PC-3 (cell line): ENCODE data around the gene TROAP. TPM values are rescaled to one million over a fixed set of nuclear protein-coding genes. Genes with fewer than 3 reads are reported as not detected.

Experiments
- ATAC-seq: fragments of 200-7000 bp; cut with Tn5 transposase; 2 replicates; pipeline ENCODE4 v1.9.1; 2020; ENCODE audit warnings: mild to moderate bottlenecking, moderate library complexity
- BruUV-seq: library from RNA; stranded (reverse); fragments of 400-500 nt; replicated peaks from 2 replicates; lab custom pipeline; 2021; lab: Mats Ljungman, UMichigan
- CTCF ChIA-PET: fragments of 300-600 bp; sonication (Branson Sonifier 250); formaldehyde crosslinking; loops from one replicate; lab custom pipeline; 2022; ENCODE audit warnings: antibody characterized with exemption; lab: Charles Lee
- POLR2A ChIA-PET: fragments of 300-600 bp; sonication (Branson Sonifier 250); formaldehyde crosslinking; loops from one replicate; lab custom pipeline; 2022; ENCODE audit warnings: antibody characterized with exemption; ENCODE audit not compliant: unreplicated experiment; lab: Charles Lee
- DNase-seq: peaks from one replicate; pipeline ENCODE4 v3.0.0-alpha.2; 2015
- H2AFZ ChIP-seq: fragments of 300-600 bp; sonication (generic); 2 replicates; pipeline ENCODE4 v1.6.0; 2016; ENCODE audit warnings: antibody characterized with exemption, low read length
- H3F3A ChIP-seq: fragments of 300-600 bp; sonication (generic); one replicate; pipeline ENCODE4 v1.6.0; 2017; ENCODE audit warnings: antibody characterized with exemption, low read length, control low read depth, mild to moderate bottlenecking; ENCODE audit not compliant: unreplicated experiment
- H3K27ac ChIP-seq: fragments of 300-600 bp; sonication (generic); 2 replicates; pipeline ENCODE4 v1.5.1; 2016; ENCODE audit warnings: mild to moderate bottlenecking, low read length
- H3K27me3 ChIP-seq: fragments of 300-600 bp; sonication (generic); 2 replicates; pipeline ENCODE4 v1.6.1; 2016; ENCODE audit warnings: low read length, mixed read lengths
- H3K36me3 ChIP-seq: fragments of 300-600 bp; sonication (generic); 2 replicates; pipeline ENCODE4 v1.6.1; 2016; ENCODE audit warnings: low read depth, mixed run types, low read length, mixed read lengths
- H3K4me1 ChIP-seq: fragments of 300-600 bp; sonication (generic); 2 replicates; pipeline ENCODE4 v1.5.1; 2016; ENCODE audit warnings: low read length; ENCODE audit not compliant: insufficient read depth
- H3K4me2 ChIP-seq: fragments of 300-600 bp; sonication (generic); 2 replicates; pipeline ENCODE4 v1.6.0; 2016; ENCODE audit warnings: low read length
- H3K4me3 ChIP-seq: fragments of 300-600 bp; sonication (generic); 2 replicates; pipeline ENCODE4 v1.5.1; 2016; ENCODE audit warnings: mild to moderate bottlenecking, low read length, mixed read lengths
- H3K79me2 ChIP-seq: fragments of 300-600 bp; sonication (generic); 2 replicates; pipeline ENCODE4 v1.6.1; 2017; ENCODE audit warnings: low read length, mixed read lengths
- H3K9ac ChIP-seq: fragments of 300-600 bp; sonication (generic); 2 replicates; pipeline ENCODE4 v1.6.0; 2016; ENCODE audit warnings: mild to moderate bottlenecking, low read length
- H3K9me2 ChIP-seq: fragments of 300-600 bp; sonication (generic); replicated peaks from 2 replicates; pipeline ENCODE4 v1.6.1; 2016; ENCODE audit warnings: mixed run types, low read length, mixed read lengths
- H3K9me3 ChIP-seq: fragments of 300-600 bp; sonication (generic); 2 replicates; pipeline ENCODE4 v1.6.1; 2016; ENCODE audit warnings: low read length, mixed read lengths
- H4K20me1 ChIP-seq: fragments of 300-600 bp; sonication (generic); 2 replicates; pipeline ENCODE4 v1.6.1; 2016; ENCODE audit warnings: low read length, mixed read lengths
- EZH2 ChIP-seq: fragments of 300-600 bp; sonication (generic); IDR thresholded peaks from one replicate; pipeline ENCODE4 v1.6.1; 2017; ENCODE audit warnings: antibody characterized with exemption, mild to moderate bottlenecking, low read length; ENCODE audit not compliant: unreplicated experiment
- EZH2phosphoT487 ChIP-seq: fragments of 300-600 bp; sonication (generic); IDR thresholded peaks from 2 replicates; pipeline ENCODE4 v1.6.1; 2018; ENCODE audit warnings: mild to moderate bottlenecking, antibody characterized with exemption, low read length, borderline replicate concordance
- intact Hi-C: fragments of 100-400 bp; cut with micrococcal nuclease; formaldehyde crosslinking; loops from 2 replicates; pipeline ENCODE4 v1.9.0; 2023
- total RNA-seq: library from RNA; depleted of rRNA; stranded (reverse); fragments of >200 nt; gene quantifications from 2 replicates; pipeline ENCODE4 v1.2.3, GENCODE V29; 2014
- TF ChIP-seq, protein P1 (sequence below): fragments of 300-600 bp; sonication (generic); conservative IDR thresholded peaks from 2 replicates; pipeline ENCODE4 v1.5.1; 2017; ENCODE audit warnings: antibody characterized with exemption, low read depth, mild to moderate bottlenecking, low read length

The TROAP gene
- total RNA-seq, 1 experiment from 2014 or later: 103 TPM

GRCh38 chr12:49284672-49285071 is 38.4 kb upstream of the TROAP start:
- Histone ChIP-seq H3K4me2 (no peak overlapping the region), H3F3A (no peaks in the 10 kb centered on the region), H3K9me3 (no peaks in the 10 kb centered on the region), H3K27me3 (no peaks in the 10 kb centered on the region), H3K36me3 (no peaks in the 10 kb centered on the region), H2AFZ (no peak overlapping the region), H4K20me1 (no peaks in the 10 kb centered on the region), H3K79me2 (no peaks in the 10 kb centered on the region), H3K9me2 (no peaks in the 10 kb centered on the region), H3K4me1 (peaks cover 7% of the 10 kb centered on the region), H3K9ac (no peak overlapping the region), H3K4me3 (no peak overlapping the region), H3K27ac (no peak overlapping the region)
- ChIA-PET CTCF (interaction anchor here (1.0 kb wide), 1 partner anchor 14 kb away, joined by 4 read pairs; no protein-coding TSS in a partner anchor), POLR2A (interaction anchor here (0.7 kb wide), 1 partner anchor 9 kb away, joined by 5 read pairs; no protein-coding TSS in a partner anchor)
- BruUV-seq: no TSS peak
- intact Hi-C loops: loop anchor here (10.0 kb wide), 1 partner anchor 230 kb away; no protein-coding TSS in a partner anchor
- DNase-seq (no peak), ATAC-seq (no peak)
- TF ChIP-seq, protein P1, sequence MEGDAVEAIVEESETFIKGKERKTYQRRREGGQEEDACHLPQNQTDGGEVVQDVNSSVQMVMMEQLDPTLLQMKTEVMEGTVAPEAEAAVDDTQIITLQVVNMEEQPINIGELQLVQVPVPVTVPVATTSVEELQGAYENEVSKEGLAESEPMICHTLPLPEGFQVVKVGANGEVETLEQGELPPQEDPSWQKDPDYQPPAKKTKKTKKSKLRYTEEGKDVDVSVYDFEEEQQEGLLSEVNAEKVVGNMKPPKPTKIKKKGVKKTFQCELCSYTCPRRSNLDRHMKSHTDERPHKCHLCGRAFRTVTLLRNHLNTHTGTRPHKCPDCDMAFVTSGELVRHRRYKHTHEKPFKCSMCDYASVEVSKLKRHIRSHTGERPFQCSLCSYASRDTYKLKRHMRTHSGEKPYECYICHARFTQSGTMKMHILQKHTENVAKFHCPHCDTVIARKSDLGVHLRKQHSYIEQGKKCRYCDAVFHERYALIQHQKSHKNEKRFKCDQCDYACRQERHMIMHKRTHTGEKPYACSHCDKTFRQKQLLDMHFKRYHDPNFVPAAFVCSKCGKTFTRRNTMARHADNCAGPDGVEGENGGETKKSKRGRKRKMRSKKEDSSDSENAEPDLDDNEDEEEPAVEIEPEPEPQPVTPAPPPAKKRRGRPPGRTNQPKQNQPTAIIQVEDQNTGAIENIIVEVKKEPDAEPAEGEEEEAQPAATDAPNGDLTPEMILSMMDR: no peak

GRCh38 chr12:49287876-49288275 is 35.2 kb upstream of the TROAP start:
- Histone ChIP-seq H4K20me1 (no peaks in the 10 kb centered on the region), H3K9me2 (no peaks in the 10 kb centered on the region), H3K4me1 (no peaks in the 10 kb centered on the region), H3F3A (no peaks in the 10 kb centered on the region), H3K9me3 (no peaks in the 10 kb centered on the region), H3K4me3 (no peak overlapping the region), H3K27me3 (no peaks in the 10 kb centered on the region), H3K4me2 (no peak overlapping the region), H2AFZ (no peak overlapping the region), H3K79me2 (no peaks in the 10 kb centered on the region), H3K36me3 (no peaks in the 10 kb centered on the region), H3K27ac (no peak overlapping the region), H3K9ac (no peak overlapping the region)
- DNase-seq (no peak), ATAC-seq (no peak; the same call in 1 of the 2 replicates)
- no TSS peak for BruUV-seq
- ChIA-PET POLR2A (no interaction called here), CTCF (interaction anchor here (1.2 to 1.9 kb wide), 2 partner anchors 9 to 60 kb away, joined by 4 to 9 read pairs; no protein-coding TSS in a partner anchor)
- no peak for TF ChIP-seq EZH2phosphoT487
- no peak for TF ChIP-seq EZH2
- TF ChIP-seq, protein P1: no peak
- intact Hi-C loops: loop anchor here (2.0 to 10.0 kb wide), 2 partner anchors 49 to 227 kb away; partner anchors contain the start of gene C1QL4

GRCh38 chr12:49288412-49288853 is 34.6 kb upstream of the TROAP start:
- ATAC-seq (peak; percentile 49; the same call in 1 of the 2 replicates), DNase-seq (peak; percentile 74)
- no peak overlapping the region for H3K9ac ChIP-seq
- no peaks in the 10 kb centered on the region for H4K20me1 ChIP-seq
- no peak overlapping the region for H3K27ac ChIP-seq
- intact Hi-C loops: loop anchor here (2.0 to 10.0 kb wide), 2 partner anchors 48 to 226 kb away; partner anchors contain the start of gene C1QL4
- CTCF ChIA-PET: interaction anchor here (0.5 to 1.9 kb wide), 6 partner anchors 9 to 265 kb away, joined by 3 to 9 read pairs (median 5); partner anchors contain the start of gene SPATS2
- H3K9me2 ChIP-seq: no peaks in the 10 kb centered on the region
- no peaks in the 10 kb centered on the region for H3K79me2 ChIP-seq
- no TSS peak for BruUV-seq
- H3K27me3 ChIP-seq: no peaks in the 10 kb centered on the region
- H3K4me2 ChIP-seq: no peak overlapping the region
- no peaks in the 10 kb centered on the region for H3F3A ChIP-seq
- 0 out of 2 replicates have a peak overlapping the region, but pooled peaks have one; percentile 18 for H2AFZ ChIP-seq
- no peak for TF ChIP-seq EZH2
- TF ChIP-seq, protein P1: peak; percentile 96
- H3K4me1 ChIP-seq: no peaks in the 10 kb centered on the region
- no peaks in the 10 kb centered on the region for H3K9me3 ChIP-seq
- no peaks in the 10 kb centered on the region for H3K36me3 ChIP-seq
- H3K4me3 ChIP-seq: no peak overlapping the region
- POLR2A ChIA-PET: no interaction called here
